H1 (cell line): ENCODE results near the gene SLC38A2. TPM values are rescaled to one million over a fixed set of nuclear protein-coding genes. Genes with fewer than 3 reads are reported as not detected.

Source experiments
- CTCF ChIA-PET: fragments of 300-600 bp; sonication (Branson Sonifier 250); formaldehyde crosslinking; loops from one replicate; lab custom pipeline; 2021; ENCODE audit not compliant: partially characterized antibody; lab: Charles Lee
- POLR2A ChIA-PET: fragments of 300-600 bp; sonication (Branson Sonifier 250); formaldehyde crosslinking; loops from one replicate; lab custom pipeline; 2021; ENCODE audit warnings: inconsistent platforms; ENCODE audit not compliant: partially characterized antibody; lab: Charles Lee
- DNase-seq, 2 experiments: peaks; one replicate each; pipeline versions ENCODE4 v3.0.0 to v3.0.0-alpha.2; 2010 to 2022; ENCODE audit warnings: low spot score in 2 of 2, low read depth in 1 of 2, mixed read lengths in 1 of 2
- FAIRE-seq: peaks from 2 replicates; lab custom pipeline; 2011; peaks lifted over from hg19 to GRCh38; lab: Jason Lieb, UNC
- H2AFZ ChIP-seq: 2 replicates; pipeline ENCODE4 v1.8.1; 2012; ENCODE audit warnings: low read length, inconsistent platforms
- H2AK5ac ChIP-seq: 2 replicates; pipeline ENCODE4 v1.6.1; 2013; ENCODE audit warnings: low read depth, low read length
- H2BK120ac ChIP-seq: replicated peaks from 2 replicates; pipeline ENCODE3; 2013; ENCODE audit warnings: low read depth, low read length, inconsistent platforms
- H2BK12ac ChIP-seq: 2 replicates; pipeline ENCODE4 v1.6.1; 2013; ENCODE audit warnings: low read depth, low read length
- H2BK15ac ChIP-seq: 2 replicates; pipeline ENCODE4 v1.6.1; 2013; ENCODE audit warnings: low read length
- H2BK20ac ChIP-seq: 2 replicates; pipeline ENCODE4 v1.6.1; 2013; ENCODE audit warnings: low read length
- H2BK5ac ChIP-seq: 2 replicates; pipeline ENCODE4 v1.6.1; 2013; ENCODE audit warnings: low read depth, low read length
- H3K14ac ChIP-seq: 2 replicates; pipeline ENCODE4 v1.6.1; 2013; ENCODE audit warnings: inconsistent platforms; ENCODE audit not compliant: insufficient read length
- H3K18ac ChIP-seq: 2 replicates; pipeline ENCODE4 v1.6.1; 2013; ENCODE audit warnings: low read length; ENCODE audit errors: extremely low read depth
- H3K23ac ChIP-seq: 2 replicates; pipeline ENCODE4 v1.6.1; 2013; ENCODE audit warnings: inconsistent platforms; ENCODE audit not compliant: insufficient read length
- H3K23me2 ChIP-seq: 2 replicates; pipeline ENCODE4 v1.6.1; 2013; ENCODE audit warnings: low read depth, low read length
- H3K27ac ChIP-seq: 2 replicates; pipeline ENCODE4 v1.6.1; 2011; ENCODE audit warnings: low read depth, low read length, inconsistent platforms
- H3K27me3 ChIP-seq, 4 experiments: replicated peaks in 1 of 4; 1 replicate in 1 of 4; 2 replicates in 3 of 4; pipeline versions ENCODE4 v1.6.1 to v1.8.1; 2011 to 2013; ENCODE audit warnings: low read length in 3 of 4, mild to moderate bottlenecking in 3 of 4, inconsistent platforms in 2 of 4, mixed read lengths in 2 of 4, moderate library complexity in 1 of 4; ENCODE audit not compliant: control insufficient read depth in 3 of 4, insufficient read depth in 3 of 4; ENCODE audit errors: extremely low read depth in 1 of 4
- H3K36me3 ChIP-seq, 4 experiments: 2 replicates each; pipeline versions ENCODE4 v1.6.1 to v1.8.1; 2011 to 2013; ENCODE audit warnings: mild to moderate bottlenecking in 4 of 4, low read length in 3 of 4, moderate library complexity in 2 of 4, control low read depth in 1 of 4, inconsistent platforms in 1 of 4; ENCODE audit not compliant: insufficient read depth in 4 of 4, control insufficient read depth in 2 of 4
- H3K4ac ChIP-seq: replicated peaks from 2 replicates; pipeline ENCODE3; 2013; ENCODE audit warnings: low read length, low read depth, mixed read lengths, inconsistent platforms; ENCODE audit not compliant: insufficient read length
- H3K4me1 ChIP-seq, 4 experiments: replicated peaks in 1 of 4; 1 replicate in 1 of 4; 2 replicates in 3 of 4; pipeline versions ENCODE4 v1.6.1 to v1.8.1; 2011 to 2013; ENCODE audit warnings: low read length in 3 of 4, inconsistent platforms in 2 of 4, mixed read lengths in 1 of 4; ENCODE audit not compliant: insufficient read depth in 4 of 4, control insufficient read depth in 3 of 4
- H3K4me2 ChIP-seq, 2 experiments: 2 replicates each; pipeline versions ENCODE4 v1.6.1 to v1.8.1; 2011 to 2013; ENCODE audit warnings: low read depth in 2 of 2, low read length in 2 of 2, control low read depth in 1 of 2, inconsistent platforms in 1 of 2, mild to moderate bottlenecking in 1 of 2; ENCODE audit not compliant: insufficient read depth in 1 of 2
- H3K4me3 ChIP-seq, 4 experiments: fragments of 200-600, 300-600 bp in 1 of 4; sonication (generic), shearing (Covaris generic), sonication (Bioruptor Twin) in 1 of 4; 2 replicates each; pipeline versions ENCODE4 v1.5.1 to v1.8.1; 2011 to 2016; ENCODE audit warnings: low read length in 4 of 4, low read depth in 3 of 4, control low read depth in 2 of 4, inconsistent platforms in 2 of 4, mild to moderate bottlenecking in 2 of 4, mixed read lengths in 1 of 4, moderate library complexity in 1 of 4; ENCODE audit not compliant: insufficient read depth in 2 of 4; ENCODE audit errors: extremely low read depth in 1 of 4
- H3K56ac ChIP-seq: replicated peaks from 2 replicates; pipeline ENCODE3; 2013; ENCODE audit warnings: low read depth, mild to moderate bottlenecking, mixed read lengths, low read length, inconsistent platforms; ENCODE audit not compliant: insufficient read length
- H3K79me1 ChIP-seq: 2 replicates; pipeline ENCODE4 v1.6.1; 2013; ENCODE audit warnings: low read depth, low read length, control low read depth
- H3K79me2 ChIP-seq, 2 experiments: 2 replicates each; pipeline versions ENCODE4 v1.6.1 to v1.8.1; 2012 to 2013; ENCODE audit warnings: low read length in 2 of 2, mild to moderate bottlenecking in 2 of 2, inconsistent platforms in 1 of 2; ENCODE audit not compliant: insufficient read depth in 2 of 2, control insufficient read depth in 1 of 2
- H3K9ac ChIP-seq, 4 experiments: replicated peaks in 1 of 4; 1 replicate in 1 of 4; 2 replicates in 3 of 4; pipeline versions ENCODE4 v1.6.1 to v1.8.1; 2011 to 2013; ENCODE audit warnings: low read depth in 3 of 4, low read length in 3 of 4, control low read depth in 2 of 4, mild to moderate bottlenecking in 2 of 4, moderate library complexity in 2 of 4, inconsistent platforms in 1 of 4; ENCODE audit errors: extremely low read depth in 1 of 4
- H3K9me3 ChIP-seq, 2 experiments: 2 replicates each; pipeline versions ENCODE4 v1.6.1 to v1.8.1; 2012 to 2013; ENCODE audit warnings: mild to moderate bottlenecking in 2 of 2, moderate library complexity in 2 of 2, control low read depth in 1 of 2, inconsistent platforms in 1 of 2, low read depth in 1 of 2, low read length in 1 of 2, mixed read lengths in 1 of 2; ENCODE audit not compliant: insufficient read depth in 2 of 2
- H4K20me1 ChIP-seq, 2 experiments: replicated peaks in 1 of 2; 2 replicates each; pipeline versions ENCODE3 to v1.8.1; 2011 to 2013; ENCODE audit warnings: inconsistent platforms in 2 of 2, low read length in 2 of 2, mild to moderate bottlenecking in 1 of 2; ENCODE audit not compliant: insufficient read depth in 2 of 2, control insufficient read depth in 1 of 2
- H4K5ac ChIP-seq: 2 replicates; pipeline ENCODE4 v1.6.1; 2013; ENCODE audit warnings: low read length, low read depth, mixed read lengths, inconsistent platforms; ENCODE audit not compliant: insufficient read length
- H4K8ac ChIP-seq: 2 replicates; pipeline ENCODE4 v1.8.0; 2013; ENCODE audit warnings: mild to moderate bottlenecking, moderate library complexity, low read length, inconsistent platforms; ENCODE audit not compliant: insufficient read depth; ENCODE audit errors: extremely low read depth
- H4K91ac ChIP-seq: replicated peaks from 2 replicates; pipeline ENCODE3; 2013; ENCODE audit warnings: low read length, mixed read lengths, inconsistent platforms; ENCODE audit not compliant: insufficient read length
- ASH2L ChIP-seq: fragments of 200-600, 300-600 bp; sonication (generic); IDR thresholded peaks from one replicate; pipeline ENCODE4 v1.7.1; 2017; ENCODE audit warnings: low read length
- CBX8 ChIP-seq: fragments of 300-800, 300-1000 bp; sonication (generic); IDR thresholded peaks from 2 replicates; pipeline ENCODE4 v1.7.1; 2016; ENCODE audit warnings: low read depth, low read length, borderline replicate concordance
- CTCF ChIP-seq, 3 experiments: IDR thresholded peaks; 1 replicate in 2 of 3; 2 replicates in 1 of 3; pipeline versions ENCODE4 v1.5.1 to v1.6.1; 2011; ENCODE audit warnings: low read length in 3 of 3, mild to moderate bottlenecking in 3 of 3, inconsistent platforms in 2 of 3, low read depth in 1 of 3, moderate library complexity in 1 of 3; ENCODE audit not compliant: insufficient read depth in 1 of 3; ENCODE audit errors: control extremely low read depth in 1 of 3
- EGR1 ChIP-seq: IDR thresholded peaks from 2 replicates; pipeline ENCODE4 v1.6.1; 2011; ENCODE audit warnings: low read depth, low read length, borderline replicate concordance
- GABPA ChIP-seq: IDR thresholded peaks from 2 replicates; pipeline ENCODE4 v1.6.1; 2011; ENCODE audit warnings: mild to moderate bottlenecking, low read length, moderate library complexity, borderline replicate concordance; ENCODE audit not compliant: insufficient read depth
- JUND ChIP-seq: IDR thresholded peaks from 2 replicates; pipeline ENCODE4 v1.6.1; 2011; ENCODE audit warnings: mild to moderate bottlenecking, improper control_type of control experiment, low read length
- KDM4A ChIP-seq: IDR thresholded peaks from one replicate; pipeline ENCODE4 v1.7.1; 2012; ENCODE audit warnings: low read depth, mild to moderate bottlenecking, moderate library complexity, low read length, inconsistent platforms; ENCODE audit not compliant: severe bottlenecking
- KDM5A ChIP-seq: fragments of 200-600 bp; IDR thresholded peaks from 2 replicates; pipeline ENCODE4 v1.7.1; 2012; ENCODE audit warnings: mild to moderate bottlenecking, low read length, inconsistent platforms, mixed read lengths
- POLR2A ChIP-seq, 2 experiments: IDR thresholded peaks; 1 replicate in 1 of 2; 2 replicates in 1 of 2; pipeline ENCODE4 v1.6.1; 2011; ENCODE audit warnings: low read depth in 2 of 2, low read length in 2 of 2, mild to moderate bottlenecking in 2 of 2; ENCODE audit errors: control extremely low read depth in 1 of 2
- SIX5 ChIP-seq: IDR thresholded peaks from 2 replicates; pipeline ENCODE4 v1.6.1; 2011; ENCODE audit warnings: mild to moderate bottlenecking, low read depth, low read length
- SP1 ChIP-seq: IDR thresholded peaks from 2 replicates; pipeline ENCODE4 v1.6.1; 2011; ENCODE audit warnings: low read depth, low read length
- SRF ChIP-seq: IDR thresholded peaks from 2 replicates; pipeline ENCODE4 v1.6.1; 2011; ENCODE audit warnings: mild to moderate bottlenecking, low read depth, low read length, moderate library complexity
- polyA plus RNA-seq, 7 experiments: library from polyadenylated mRNA; depleted of rRNA in 3 of 7; stranded (reverse) in 5 of 7; unstranded in 2 of 7; fragments of >200 nt in 5 of 7; fragments of 200-250 nt in 2 of 7; gene quantifications; 1 replicate in 5 of 7; 2 replicates in 1 of 7; 4 replicates in 1 of 7; pipeline versions ENCODE4 v1.2.1 to v1.2.3, GENCODE V29; 2011 to 2013; ENCODE audit warnings: missing spikeins in 2 of 7, mixed read lengths in 2 of 7
- total RNA-seq: library from RNA; stranded (reverse); fragmentation: NEBNext Ultra II Directional; extraction: Animal tissue kit (Norgen Biotek cat#: 25700); gene quantifications from 2 replicates; pipeline ENCODE4 v1.2.1, GENCODE V29; 2021
- TF ChIP-seq, protein P1 (sequence below): IDR thresholded peaks from 2 replicates; pipeline ENCODE4 v1.6.1; 2011; ENCODE audit warnings: low read length, improper control_type of control experiment

The SLC38A2 gene
- total and polyA plus RNA-seq, 2 of the 8 experiments (the other 6 are each of a cell fraction or from before 2014, with no cell fraction given) = 163 to 684 TPM

DNA sequence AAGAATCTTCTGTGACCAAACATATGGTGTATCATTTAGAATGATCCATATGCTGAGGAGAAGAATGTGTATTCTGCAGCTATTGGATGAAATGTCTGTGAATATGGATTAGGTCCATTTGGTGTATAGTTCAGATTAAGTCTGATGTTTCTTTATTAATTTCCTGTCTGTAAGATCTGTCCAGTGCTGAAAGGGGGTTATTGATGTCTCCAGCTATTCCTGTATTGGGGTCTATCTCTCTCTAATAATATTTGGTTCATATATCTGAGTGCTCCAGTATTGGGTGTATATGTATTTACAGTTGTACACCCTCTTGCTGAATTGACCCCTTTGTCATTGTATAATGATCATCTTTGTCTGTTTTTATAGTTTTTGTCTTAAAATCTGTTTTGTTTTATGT lies 33.5 kb downstream of the SLC38A2 start:
- no peak overlapping the region for H2AFZ ChIP-seq
- CTCF ChIA-PET = no interaction called here
- no peak for TF ChIP-seq SIX5
- TF ChIP-seq EGR1 = no peak
- TF ChIP-seq, protein P1, sequence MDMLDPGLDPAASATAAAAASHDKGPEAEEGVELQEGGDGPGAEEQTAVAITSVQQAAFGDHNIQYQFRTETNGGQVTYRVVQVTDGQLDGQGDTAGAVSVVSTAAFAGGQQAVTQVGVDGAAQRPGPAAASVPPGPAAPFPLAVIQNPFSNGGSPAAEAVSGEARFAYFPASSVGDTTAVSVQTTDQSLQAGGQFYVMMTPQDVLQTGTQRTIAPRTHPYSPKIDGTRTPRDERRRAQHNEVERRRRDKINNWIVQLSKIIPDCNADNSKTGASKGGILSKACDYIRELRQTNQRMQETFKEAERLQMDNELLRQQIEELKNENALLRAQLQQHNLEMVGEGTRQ = no peak
- no peak for TF ChIP-seq KDM4A
- TF ChIP-seq CTCF (IDR thresholded peaks at IDR 0.05; ENCODE audit: control extremely low read depth in 1 of 3, insufficient read depth in 1 of 3, low read depth in 1 of 3, low read length in 3 of 3) = no peak
- TF ChIP-seq ASH2L = no peak
- no peak for TF ChIP-seq SP1
- TF ChIP-seq KDM5A = no peak
- TF ChIP-seq JUND = no peak
- no peak for TF ChIP-seq POLR2A (IDR thresholded peaks at IDR 0.05; ENCODE audit: control extremely low read depth in 1 of 2, low read depth in 2 of 2, low read length in 2 of 2)
- TF ChIP-seq SRF = no peak
- no peak for TF ChIP-seq CBX8
- no peak for TF ChIP-seq GABPA

More for the DNA sequence above, 33.5 kb downstream of the SLC38A2 start:
- no peaks in the 10 kb centered on the region for H3K9me3 ChIP-seq
- H3K27ac ChIP-seq = no peak overlapping the region
- no peaks in the 10 kb centered on the region for H3K23me2 ChIP-seq
- H2BK15ac ChIP-seq = no peak overlapping the region
- no peak overlapping the region for H4K8ac ChIP-seq
- POLR2A ChIA-PET = no interaction called here
- no peaks in the 10 kb centered on the region for H4K20me1 ChIP-seq
- no peak overlapping the region for H2BK12ac ChIP-seq
- H3K4me1 ChIP-seq = peaks cover 0 to 3% (median 0%) of the 10 kb centered on the region in 4 experiments; a peak in 1 of 7 replicates
- H3K18ac ChIP-seq = no peak overlapping the region
- H3K79me1 ChIP-seq = no peaks in the 10 kb centered on the region
- H4K5ac ChIP-seq = no peak overlapping the region
- no peak overlapping the region for H2BK20ac ChIP-seq
- no peak overlapping the region for H2AK5ac ChIP-seq
- no peak overlapping the region for H4K91ac ChIP-seq
- H3K56ac ChIP-seq = no peak overlapping the region
- no peak for DNase-seq
- no peak overlapping the region for H2BK5ac ChIP-seq
- H3K14ac ChIP-seq = no peak overlapping the region
- no peaks in the 10 kb centered on the region for H3K79me2 ChIP-seq
- H3K9ac ChIP-seq = no peak overlapping the region
- no peaks in the 10 kb centered on the region for H3K36me3 ChIP-seq
- no peaks in the 10 kb centered on the region for H3K27me3 ChIP-seq
- no peak overlapping the region for H3K4me2 ChIP-seq
- no peak overlapping the region for H3K4me3 ChIP-seq
- FAIRE-seq = no peak
- no peak overlapping the region for H3K4ac ChIP-seq
- no peak overlapping the region for H2BK120ac ChIP-seq
- H3K23ac ChIP-seq = no peak overlapping the region
